Measurements from ENCODE around the gene TSPAN14.
A peak's percentile ranks its signal among the peaks of the same experiment; 100 is the strongest.

- TF ChIP-seq CTCF (IDR thresholded peaks at IDR 0.05; ENCODE audit: low read length), result peak; percentile 81
- no peak for TF ChIP-seq EZH2phosphoT487 (IDR thresholded peaks at IDR 0.05; ENCODE audit: low read length)
- TF ChIP-seq EZH2 (optimal IDR thresholded peaks at IDR 0.05; ENCODE audit: low read depth, low read length), result no peak
Measured at GRCh38 chr10:80535671-80536360, 81.7 kb downstream of the TSPAN14 start.

All from MM.1S (cell line).